Aorta (tissue), 5 donors: ENCODE measurements around the gene CR1. TPM values are rescaled to one million over a fixed set of nuclear protein-coding genes. Genes with fewer than 3 reads are reported as not detected.
A peak's percentile ranks its signal among the peaks of the same experiment; 100 is the strongest.
"Not testable (repeated sequence)": the region's sequence is repeated elsewhere in the genome, so short reads cannot be mapped to it uniquely, and the experiment has no call there.

Source experiments
- ATAC-seq: fragments of 200-7000 bp; cut with Tn5 transposase; one replicate; pipeline ENCODE4 v1.9.1; 2022; ENCODE audit warnings: moderate library complexity; ENCODE audit not compliant: low FRiP score
- DNase-seq, 2 donors: peaks; one replicate each; pipeline ENCODE4 v3.0.0-alpha.2; 2020
- H3K27ac ChIP-seq, 2 donors: one replicate each; pipeline ENCODE4 v1.5.1; 2013; ENCODE audit warnings: low read length in 2 of 2, mild to moderate bottlenecking in 2 of 2, moderate library complexity in 2 of 2, control low read depth in 1 of 2, inconsistent platforms in 1 of 2, low read depth in 1 of 2
- H3K27me3 ChIP-seq, 2 donors: one replicate each; pipeline ENCODE4 v1.6.1; 2013; ENCODE audit warnings: control low read depth in 1 of 2, low read length in 1 of 2, mild to moderate bottlenecking in 1 of 2, moderate library complexity in 1 of 2; ENCODE audit not compliant: insufficient read depth in 2 of 2, control insufficient read depth in 1 of 2
- H3K36me3 ChIP-seq, 2 donors: one replicate each; pipeline ENCODE4 v1.6.1; 2013; ENCODE audit warnings: control low read depth in 1 of 2, low read length in 1 of 2, mild to moderate bottlenecking in 1 of 2; ENCODE audit not compliant: insufficient read depth in 2 of 2, control insufficient read depth in 1 of 2
- H3K4me1 ChIP-seq, 2 donors: one replicate each; pipeline ENCODE4 v1.6.1; 2013; ENCODE audit warnings: low read length in 2 of 2, control low read depth in 1 of 2, mild to moderate bottlenecking in 1 of 2, moderate library complexity in 1 of 2; ENCODE audit not compliant: insufficient read depth in 2 of 2, control insufficient read depth in 1 of 2
- H3K4me3 ChIP-seq, 2 donors: one replicate each; pipeline ENCODE4 v1.5.1; 2013; ENCODE audit warnings: low read length in 2 of 2, control low read depth in 1 of 2, mild to moderate bottlenecking in 1 of 2
- H3K9me3 ChIP-seq: one replicate; pipeline ENCODE4 v1.6.1; 2013; ENCODE audit warnings: mild to moderate bottlenecking, low read length; ENCODE audit not compliant: control insufficient read depth
- WGBS, 2 donors: extraction: QIAGEN DNeasy Blood & Tissue Kit; methylation state at CpG; one replicate each; pipeline ENCODE4 v1.1.7; 2013; 5-methylcytosine and 5-hydroxymethylcytosine counted together
- intact Hi-C, 2 donors: fragments of 100-400 bp; cut with DNase I; formaldehyde crosslinking; loops; one replicate each; pipeline versions ENCODE4 v1.14.2 to v1.15.0; 2022
- polyA plus RNA-seq, 2 donors: library from polyadenylated mRNA; stranded (reverse); fragments of 200-250 nt; gene quantifications; one replicate each; pipeline ENCODE4 v1.2.3, GENCODE V29; 2013
- total RNA-seq, 2 donors: library from RNA; stranded (reverse); fragmentation: NEBNext Ultra II Directional; extraction: Animal tissue kit (Norgen Biotek cat#: 25700); gene quantifications; one replicate each; pipeline ENCODE4 v1.2.1, GENCODE V29; 2021
- donor health status: healthy with polysubstance abuse.
- donor health status: Bipolar disorder and iron deficiency.
- donor health status: DM: no; HTN: no; CAD: no.
- donor health status: DM: no; HTN: no; CAD: no.
- donor health status: DM: yes; HTN: yes; CAD: no.

Gene CR1
- total and polyA plus RNA-seq, 4 donors, result 0.23 to 58.5 (median 5.7) TPM

DNA sequence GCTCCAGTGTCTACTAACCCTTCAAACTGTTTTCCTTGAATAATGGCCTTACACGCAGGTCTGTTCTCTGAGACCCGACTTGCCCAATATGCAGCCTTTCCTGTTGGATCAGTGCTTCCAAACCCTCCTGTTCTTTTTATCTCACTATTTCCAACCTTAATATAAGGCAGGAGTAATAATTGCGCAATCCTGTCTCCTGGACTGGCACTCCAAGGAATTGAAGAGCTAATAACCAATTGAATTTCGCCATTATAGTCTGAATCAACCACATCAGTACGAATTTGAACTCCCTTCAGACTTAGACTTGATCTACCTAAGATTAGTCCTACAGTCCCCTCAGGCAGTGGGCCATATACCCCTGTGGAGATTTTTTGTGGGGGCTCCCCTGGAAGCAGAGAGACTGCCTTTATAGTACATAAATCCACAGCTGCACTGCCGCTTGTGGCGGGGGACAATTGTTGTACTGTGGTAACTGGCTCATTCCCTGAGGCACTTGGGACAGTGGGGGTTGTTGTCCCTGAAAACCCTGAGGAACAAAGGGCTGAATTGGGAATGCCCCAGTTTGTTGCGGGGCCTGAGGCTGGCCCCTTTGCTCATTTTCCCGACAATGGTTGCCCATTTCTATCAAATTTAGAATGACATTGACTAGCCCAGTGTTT lies 142.7 kb downstream of the CR1 start:
- ATAC-seq, intact Hi-C loops, H3K36me3 ChIP-seq, H3K9me3 ChIP-seq, DNase-seq, H3K27ac ChIP-seq, H3K4me3 ChIP-seq, H3K27me3 ChIP-seq, H3K4me1 ChIP-seq: not testable (repeated sequence)
- WGBS, 2 donors, result 89 to 96% methylated on average over 9 of the region's 9 CpGs

DNA sequence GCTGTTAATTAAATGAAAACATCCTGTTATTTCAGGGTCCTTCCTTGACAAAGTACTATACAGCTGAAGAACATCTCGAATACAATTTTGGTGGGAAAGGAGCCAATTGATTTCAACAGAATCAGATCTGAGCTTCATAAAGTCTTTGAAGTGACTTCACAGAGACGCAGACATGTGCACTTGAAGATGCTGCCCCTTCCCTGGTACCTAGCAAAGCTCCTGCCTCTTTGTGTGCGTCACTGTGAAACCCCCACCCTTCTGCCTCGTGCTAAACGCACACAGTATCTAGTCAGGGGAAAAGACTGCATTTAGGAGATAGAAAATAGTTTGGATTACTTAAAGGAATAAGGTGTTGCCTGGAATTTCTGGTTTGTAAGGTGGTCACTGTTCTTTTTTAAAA lies 143.4 kb downstream of the CR1 start:
- H3K4me1 ChIP-seq, H3K27ac ChIP-seq, DNase-seq, ATAC-seq, intact Hi-C loops, H3K4me3 ChIP-seq, H3K9me3 ChIP-seq, H3K27me3 ChIP-seq, H3K36me3 ChIP-seq: not testable (repeated sequence)
- 68 to 74% methylated on average over 5 of the region's 5 CpGs for WGBS, 2 donors

GRCh38 chr1:207644166-207644851 lies 148.4 kb downstream of the CR1 start:
- 24 to 26% methylated on average over 9 of the region's 9 CpGs for WGBS, 2 donors
- intact Hi-C loops, result no loop called here
- Histone ChIP-seq H3K36me3 (no peaks in the 10 kb centered on the region), H3K27me3 (no peaks in the 10 kb centered on the region), H3K9me3 (no peaks in the 10 kb centered on the region), H3K4me3 (peak overlapping the region in 1 of 2 donors; percentile 38), H3K27ac (no peak overlapping the region), H3K4me1 (peaks cover 0 to 2% of the 10 kb centered on the region in 2 donors)
- DNase-seq, result no peak
- no peak for ATAC-seq

GRCh38 chr1:207644852-207645634 lies 149.1 kb downstream of the CR1 start, which contains the start of gene CR1L:
TSS of gene CR1L (plus strand) at chr1:207645133. CDS start at chr1:207645234, 101 bp downstream.
- intact Hi-C loops, result no loop called here
- peak; percentile 93 for ATAC-seq
- WGBS, 2 donors, result 4 to 5% methylated on average over 63 to 65 of the region's 65 CpGs
- Histone ChIP-seq H3K4me1 (peaks cover 0 to 2% of the 10 kb centered on the region in 2 donors), H3K36me3 (no peaks in the 10 kb centered on the region), H3K9me3 (no peaks in the 10 kb centered on the region), H3K27me3 (no peaks in the 10 kb centered on the region), H3K27ac (no peak within 1 kb of the TSS), H3K4me3 (peak within 1 kb of the TSS; percentile 4 to 38)
- peak; percentile 89 to 94 for DNase-seq

DNA sequence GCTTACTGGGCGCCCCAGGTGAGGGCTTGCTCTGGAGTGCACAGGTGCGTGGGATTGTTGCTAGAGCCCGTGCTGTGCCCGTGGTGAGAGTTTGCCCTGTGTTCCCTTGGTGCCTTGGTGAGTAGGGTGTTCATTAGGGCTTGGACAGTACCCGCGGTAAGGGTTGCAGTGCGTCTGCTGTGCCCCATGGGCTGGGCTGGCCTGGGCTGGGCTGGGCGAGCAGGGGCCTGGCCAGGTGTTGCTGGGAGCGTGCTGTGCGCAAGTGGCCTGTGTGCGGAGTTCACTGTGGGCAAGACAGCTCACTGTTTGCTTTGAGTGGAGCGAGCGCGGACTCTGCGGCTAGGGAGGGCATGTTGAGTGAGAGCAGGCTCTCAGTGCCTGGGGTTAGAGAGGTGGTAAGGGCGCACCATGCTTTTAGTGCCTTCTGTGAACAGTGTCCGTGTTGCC lies 149.7 kb downstream of the CR1 start:
- Histone ChIP-seq H3K27ac (no peak overlapping the region), H3K4me1 (peaks cover 0 to 2% of the 10 kb centered on the region in 2 donors)
- intact Hi-C loops, result no loop called here

GRCh38 chr1:207646171-207646570 lies 150.2 kb downstream of the CR1 start:
- Histone ChIP-seq H3K27ac (no peak overlapping the region), H3K27me3 (no peaks in the 10 kb centered on the region), H3K4me3 (no peak overlapping the region), H3K36me3 (no peaks in the 10 kb centered on the region), H3K4me1 (peaks cover 0 to 2% of the 10 kb centered on the region in 2 donors), H3K9me3 (no peaks in the 10 kb centered on the region)
- ATAC-seq (no peak), DNase-seq (no peak)
- intact Hi-C loops, result no loop called here

More for the DNA sequence above, 149.7 kb downstream of the CR1 start:
- ATAC-seq, result peak; percentile 23
- no peak for DNase-seq
- Histone ChIP-seq H3K36me3 (no peaks in the 10 kb centered on the region), H3K27me3 (no peaks in the 10 kb centered on the region), H3K9me3 (no peaks in the 10 kb centered on the region), H3K4me3 (no peak overlapping the region)
- 77 to 79% methylated on average over 17 of the region's 17 CpGs for WGBS, 2 donors

GRCh38 chr1:207646944-207647579 lies 151.1 kb downstream of the CR1 start:
- 72 to 76% methylated on average over 4 of the region's 4 CpGs for WGBS, 2 donors
- Histone ChIP-seq H3K4me1 (peaks cover 0 to 2% of the 10 kb centered on the region in 2 donors), H3K9me3 (no peaks in the 10 kb centered on the region), H3K27ac (no peak overlapping the region), H3K27me3 (no peaks in the 10 kb centered on the region), H3K4me3 (no peak overlapping the region), H3K36me3 (no peaks in the 10 kb centered on the region)
- intact Hi-C loops, result no loop called here
- ATAC-seq (no peak), DNase-seq (no peak)

DNA sequence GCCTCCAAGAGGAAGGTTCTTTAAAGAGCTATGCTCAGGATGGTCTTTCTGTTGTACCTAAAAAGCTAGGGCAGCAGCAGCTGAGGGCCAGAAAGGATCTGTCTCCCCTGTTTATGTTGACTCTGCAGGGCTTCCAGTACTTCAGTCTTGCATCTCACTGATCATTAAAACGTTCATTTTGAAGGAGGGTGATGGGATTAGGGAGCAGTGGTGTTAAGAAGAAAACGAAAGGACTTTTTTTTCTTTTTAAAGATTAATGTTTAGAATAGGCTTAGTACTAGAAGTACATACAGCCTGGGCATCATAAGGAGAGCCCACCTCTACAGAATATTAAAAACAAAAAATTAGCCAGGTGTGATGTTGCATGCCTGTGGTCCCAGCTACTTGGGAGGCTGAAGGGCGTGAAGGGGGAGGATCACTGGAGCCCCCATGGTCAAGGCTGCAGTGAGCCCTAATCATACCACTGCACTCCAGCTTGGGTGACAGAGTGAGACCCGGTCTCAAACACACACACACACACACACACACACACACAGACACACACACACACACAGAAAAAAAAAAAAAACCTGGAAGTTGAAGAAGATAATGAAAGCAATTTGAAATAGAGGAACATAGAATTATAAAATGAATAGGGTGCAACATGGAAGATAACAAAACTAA lies 151.8 kb downstream of the CR1 start:
- peaks cover 0 to 2% of the 10 kb centered on the region in 2 donors for H3K4me1 ChIP-seq
- DNase-seq (no peak), ATAC-seq (no peak)
- no peaks in the 10 kb centered on the region for H3K9me3 ChIP-seq
- H3K27me3 ChIP-seq, result no peaks in the 10 kb centered on the region
- intact Hi-C loops, result no loop called here
- no peak overlapping the region for H3K27ac ChIP-seq
- WGBS, 2 donors, result 58 to 61% methylated on average over 4 of the region's 4 CpGs
- no peaks in the 10 kb centered on the region for H3K36me3 ChIP-seq
- H3K4me3 ChIP-seq, result no peak overlapping the region
